Upper lobe of left lung (tissue), 4 donors: ENCODE measurements around the gene ARG2.

Source experiments
- POLR2AphosphoS5 ChIP-seq, 2 donors: sonication (generic); formaldehyde crosslinking; IDR thresholded peaks; one replicate each; pipeline ENCODE4 v1.5.1; 2017; ENCODE audit warnings: antibody characterized with exemption in 2 of 2
- TF ChIP-seq, protein P1 (sequence below), 6 experiments: fragments of 450-650 bp in 4 of 6; fragments of 200-600 bp in 2 of 6; sonication (generic) in 2 of 6; IDR thresholded peaks; one replicate each; pipeline ENCODE4 v1.5.1; 2016 to 2019; ENCODE audit warnings: antibody characterized with exemption in 6 of 6

GRCh38 chr14:67683842-67684241 is 64.1 kb downstream of the ARG2 start:
- no peak for TF ChIP-seq POLR2AphosphoS5 (IDR thresholded peaks at IDR 0.05)
- TF ChIP-seq, protein P1, sequence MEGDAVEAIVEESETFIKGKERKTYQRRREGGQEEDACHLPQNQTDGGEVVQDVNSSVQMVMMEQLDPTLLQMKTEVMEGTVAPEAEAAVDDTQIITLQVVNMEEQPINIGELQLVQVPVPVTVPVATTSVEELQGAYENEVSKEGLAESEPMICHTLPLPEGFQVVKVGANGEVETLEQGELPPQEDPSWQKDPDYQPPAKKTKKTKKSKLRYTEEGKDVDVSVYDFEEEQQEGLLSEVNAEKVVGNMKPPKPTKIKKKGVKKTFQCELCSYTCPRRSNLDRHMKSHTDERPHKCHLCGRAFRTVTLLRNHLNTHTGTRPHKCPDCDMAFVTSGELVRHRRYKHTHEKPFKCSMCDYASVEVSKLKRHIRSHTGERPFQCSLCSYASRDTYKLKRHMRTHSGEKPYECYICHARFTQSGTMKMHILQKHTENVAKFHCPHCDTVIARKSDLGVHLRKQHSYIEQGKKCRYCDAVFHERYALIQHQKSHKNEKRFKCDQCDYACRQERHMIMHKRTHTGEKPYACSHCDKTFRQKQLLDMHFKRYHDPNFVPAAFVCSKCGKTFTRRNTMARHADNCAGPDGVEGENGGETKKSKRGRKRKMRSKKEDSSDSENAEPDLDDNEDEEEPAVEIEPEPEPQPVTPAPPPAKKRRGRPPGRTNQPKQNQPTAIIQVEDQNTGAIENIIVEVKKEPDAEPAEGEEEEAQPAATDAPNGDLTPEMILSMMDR (IDR thresholded peaks at IDR 0.05), result no peak
